Stimulated activated CD4-positive, alpha-beta T cell treated with anti-CD3 and anti-CD28 coated beads, TNF-alpha, amount 100 ng/mL, for 24 hours (primary cell): ENCODE measurements around the gene KCND3.

Experiments
- DNase-seq, 3 experiments: peaks; one replicate each; pipeline ENCODE4 v3.0.0-alpha.2; 2020; ENCODE audit warnings: low read depth in 3 of 3

The KCND3 gene

GRCh38 chr1:111730706-111731105, 258.8 kb downstream of the KCND3 start:
- DNase-seq = no peak

- DNase-seq = no peak
Observed at GRCh38 chr1:111729946-111730681, 259.4 kb downstream of the KCND3 start.

GRCh38 chr1:111729271-111729921, 260.1 kb downstream of the KCND3 start:
- DNase-seq = no peak

GRCh38 chr1:111727056-111727455, 262.4 kb downstream of the KCND3 start:
- DNase-seq = no peak

GRCh38 chr1:111725192-111725591, 264.3 kb downstream of the KCND3 start:
- no peak for DNase-seq

GRCh38 chr1:111723871-111724270, 265.6 kb downstream of the KCND3 start:
- DNase-seq = no peak

- no peak for DNase-seq
Observed at GRCh38 chr1:111723091-111723806, 266.2 kb downstream of the KCND3 start.

- DNase-seq = no peak
Observed at GRCh38 chr1:111720977-111721786, 268.3 kb downstream of the KCND3 start.
